GM19043 (cell line): ENCODE results near the gene TEAD1.

Experiments
- ATAC-seq: cut with Tn5 transposase; IDR thresholded peaks from one replicate; pipeline ENCODE4 v1.9.1; 2021; ENCODE audit warnings: low read depth; ENCODE audit not compliant: unreplicated experiment

The TEAD1 gene

DNA sequence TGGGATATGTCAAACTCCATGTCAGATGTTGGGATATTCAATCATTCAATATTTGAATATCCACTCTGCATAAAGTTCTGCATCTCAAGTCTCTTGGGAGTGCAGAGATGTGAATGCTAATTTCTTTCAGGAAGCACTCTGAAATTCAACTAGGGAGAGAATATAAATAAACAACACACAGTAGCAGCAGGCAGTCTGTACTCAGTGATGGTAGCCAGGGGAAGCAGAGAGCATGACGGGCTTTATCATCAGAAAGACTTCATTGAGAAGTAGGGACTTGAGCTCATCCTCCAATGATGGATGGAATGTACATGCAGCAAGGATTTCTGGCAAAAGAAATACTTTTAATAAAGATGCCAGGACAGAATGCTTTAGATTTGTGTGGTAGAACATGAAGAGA is 9.8 kb upstream of the TEAD1 start:
- no peak for ATAC-seq

DNA sequence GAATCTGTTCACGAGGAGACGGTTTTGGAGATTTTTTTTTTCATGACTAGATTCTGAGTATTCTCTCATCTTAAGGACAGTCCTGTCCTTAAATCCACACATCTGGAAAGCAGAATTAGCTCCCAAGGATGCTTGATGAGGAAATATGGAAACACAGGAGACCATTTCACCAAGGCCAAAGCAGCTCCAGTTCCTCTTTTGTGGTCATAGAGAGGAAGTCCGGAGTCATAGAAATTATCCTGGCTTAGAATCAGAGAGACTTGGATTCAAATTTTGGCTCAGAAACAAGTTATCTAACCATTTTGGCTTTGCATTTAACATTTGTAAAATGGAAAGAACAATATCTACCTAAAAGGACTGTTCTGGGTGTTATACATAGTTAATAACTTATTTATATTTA is 7.3 kb upstream of the TEAD1 start:
- no peak for ATAC-seq

DNA sequence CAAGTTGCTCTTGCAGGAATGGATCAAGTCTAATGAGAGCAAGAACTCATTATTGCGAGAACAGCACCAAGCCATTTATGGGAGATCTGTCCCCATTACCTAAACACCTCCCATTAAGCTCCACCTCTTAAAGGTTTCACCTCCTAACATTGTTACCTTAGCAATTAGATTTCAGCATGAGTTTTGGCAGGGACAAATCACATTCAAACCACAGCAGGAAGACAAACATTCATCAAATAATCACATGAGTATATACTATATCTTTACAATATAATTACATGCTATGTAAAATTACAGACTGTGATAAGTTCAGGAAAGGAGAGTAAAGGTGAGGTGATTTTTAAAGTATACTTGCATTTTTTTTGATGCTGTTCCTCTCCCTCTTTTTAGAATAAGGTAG is 6.6 kb upstream of the TEAD1 start:
- ATAC-seq, result no peak

- no peak for ATAC-seq
These were observed 6.1 kb upstream of the TEAD1 start for GRCh38 chr11:12668166-12668565.

DNA sequence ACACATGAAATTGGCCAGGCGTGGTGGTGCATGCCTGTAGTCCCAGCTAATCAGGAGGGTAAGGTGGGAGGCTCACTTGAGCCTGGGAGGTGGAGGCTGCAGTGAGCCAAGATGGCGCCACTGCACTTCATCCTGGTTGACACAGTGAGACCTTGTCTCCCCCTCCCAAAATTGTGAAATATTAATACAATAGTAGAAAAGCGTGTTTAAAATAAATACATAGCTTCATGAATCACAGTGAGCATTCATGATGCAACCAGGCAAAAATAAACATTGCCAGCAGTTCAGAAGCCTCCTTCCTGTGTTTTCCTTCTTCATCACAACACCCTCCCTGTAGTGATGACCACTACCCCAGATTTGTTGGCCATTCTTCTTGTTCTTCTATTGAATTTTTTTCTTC is 4.3 kb upstream of the TEAD1 start:
- no peak for ATAC-seq

- no peak for ATAC-seq
These were observed 2.9 kb upstream of the TEAD1 start for GRCh38 chr11:12671370-12671769.

GRCh38 chr11:12673601-12673923 is 659 bp upstream of the TEAD1 start:
- no peak for ATAC-seq

DNA sequence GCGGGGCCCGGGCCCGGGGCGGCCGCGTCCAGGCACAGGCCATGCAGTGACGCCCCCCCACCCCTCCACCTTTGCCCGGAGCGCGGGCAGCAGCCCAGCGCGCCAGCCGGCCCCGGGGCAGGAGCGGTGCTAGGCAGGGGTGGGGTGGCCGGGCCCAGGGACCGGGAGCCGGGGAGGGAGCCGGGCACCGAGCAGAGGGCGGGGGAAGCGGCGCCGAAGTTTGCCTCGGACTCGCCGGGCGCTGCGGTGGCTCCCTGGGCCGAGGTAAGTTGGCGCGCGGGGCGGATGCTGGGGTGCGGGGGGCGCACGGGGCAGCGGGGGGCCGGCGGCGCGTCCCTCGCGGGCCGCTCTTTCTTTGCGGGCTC is 332 bp downstream of the TEAD1 start:
- no peak for ATAC-seq

- no peak for ATAC-seq
These were observed 895 bp downstream of the TEAD1 start for GRCh38 chr11:12674936-12675696.

DNA sequence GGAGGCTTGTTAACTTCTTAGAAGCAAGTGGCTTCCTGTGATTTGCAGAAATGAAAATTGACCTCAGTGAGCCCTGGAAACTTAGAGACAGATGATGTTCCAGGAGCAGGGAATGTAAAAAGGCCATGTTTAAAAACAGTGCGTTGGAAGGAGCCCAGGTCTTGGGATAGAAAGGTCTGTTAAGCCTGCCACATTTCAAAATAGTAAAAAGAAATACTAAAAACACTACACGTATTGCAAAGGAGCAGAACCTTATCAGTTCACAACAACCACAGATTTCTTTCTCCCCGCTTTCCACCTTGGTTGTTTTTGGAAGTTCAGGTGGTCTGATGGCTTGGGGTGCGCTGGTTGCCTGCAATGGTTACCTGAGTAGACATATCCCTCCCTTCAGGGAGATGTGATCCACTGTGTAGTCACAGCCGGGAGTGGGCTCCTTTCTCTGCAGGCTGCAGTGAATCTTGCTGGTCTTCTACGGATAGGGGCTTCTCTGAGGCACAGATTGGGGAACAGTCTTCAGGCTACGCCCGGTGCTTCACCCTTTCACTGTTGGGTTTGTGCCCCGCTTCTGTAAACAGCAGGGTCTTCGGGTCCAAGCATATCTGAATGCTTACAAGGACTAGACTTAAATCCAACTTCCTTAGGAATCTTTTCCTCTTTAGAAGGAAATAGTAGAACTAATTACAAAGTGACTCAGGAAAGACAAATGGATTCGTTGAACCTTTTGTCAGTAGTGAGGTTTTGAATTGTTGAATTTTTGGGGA is 1.9 kb downstream of the TEAD1 start:
- ATAC-seq, result no peak

DNA sequence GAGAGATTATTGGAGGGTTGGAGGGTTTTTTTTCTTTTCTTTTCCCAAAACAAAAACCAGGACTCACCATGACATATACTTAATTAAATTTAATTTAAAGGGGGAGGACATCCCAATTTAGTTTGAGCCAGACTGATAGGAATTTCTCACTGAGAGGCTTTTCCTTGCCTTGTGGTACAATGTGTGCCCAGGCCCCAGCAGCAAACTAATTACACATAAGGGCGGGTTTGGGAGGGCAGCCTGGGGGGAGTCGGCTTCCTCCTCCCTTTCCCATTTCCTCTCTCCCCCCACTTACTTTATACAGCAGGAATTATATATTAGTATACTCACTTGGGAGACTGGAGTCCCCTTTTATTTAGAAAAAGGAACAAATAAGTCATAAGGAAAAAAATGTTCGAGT is 2.9 kb downstream of the TEAD1 start:
- ATAC-seq, result no peak

- no peak for ATAC-seq
These were observed 3.9 kb downstream of the TEAD1 start for GRCh38 chr11:12678092-12678491.

DNA sequence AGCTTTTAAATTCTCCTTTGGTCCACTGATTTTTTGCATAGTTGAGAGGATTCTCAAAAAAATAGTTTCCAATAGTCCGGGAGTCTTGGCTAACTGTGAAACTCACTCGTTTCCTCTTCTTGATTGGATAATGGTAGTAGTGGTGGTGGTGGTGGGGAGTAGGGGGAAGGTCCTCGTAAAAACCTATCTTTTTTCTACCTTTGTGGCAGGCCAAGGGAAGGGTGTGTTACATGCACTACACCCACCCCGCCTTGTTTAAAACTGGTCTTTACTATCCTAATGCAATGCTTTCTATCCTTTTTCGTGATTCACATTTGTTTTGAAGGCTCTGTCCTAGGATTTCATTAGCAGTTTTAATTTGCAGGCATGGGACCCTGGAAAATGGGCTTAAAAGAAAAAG is 4.8 kb downstream of the TEAD1 start:
- no peak for ATAC-seq

DNA sequence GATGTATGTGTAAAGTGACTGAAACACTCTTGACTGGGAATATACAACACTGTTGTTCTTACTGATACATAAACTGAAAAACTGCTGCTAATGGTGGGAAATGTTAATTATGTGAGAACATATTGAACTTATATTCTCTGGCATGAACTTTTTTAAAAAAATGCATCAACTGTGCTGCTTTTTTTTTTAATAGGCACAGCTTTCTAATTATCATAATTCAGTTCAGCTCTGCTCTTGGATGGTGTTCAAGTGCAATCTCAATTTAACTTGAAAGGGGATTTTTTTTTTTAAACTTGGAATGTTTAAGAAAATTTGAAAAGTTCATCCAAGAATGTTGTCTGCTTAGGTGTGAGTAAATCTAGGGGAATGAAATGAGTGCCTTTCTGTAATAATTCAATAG is 5.2 kb downstream of the TEAD1 start:
- no peak for ATAC-seq

GRCh38 chr11:12680246-12680939 is 6.2 kb downstream of the TEAD1 start:
- no peak for ATAC-seq

GRCh38 chr11:12680940-12681258 is 6.7 kb downstream of the TEAD1 start:
- ATAC-seq, result no peak

- ATAC-seq, result no peak
These were observed 7.2 kb downstream of the TEAD1 start for GRCh38 chr11:12681466-12681865.

DNA sequence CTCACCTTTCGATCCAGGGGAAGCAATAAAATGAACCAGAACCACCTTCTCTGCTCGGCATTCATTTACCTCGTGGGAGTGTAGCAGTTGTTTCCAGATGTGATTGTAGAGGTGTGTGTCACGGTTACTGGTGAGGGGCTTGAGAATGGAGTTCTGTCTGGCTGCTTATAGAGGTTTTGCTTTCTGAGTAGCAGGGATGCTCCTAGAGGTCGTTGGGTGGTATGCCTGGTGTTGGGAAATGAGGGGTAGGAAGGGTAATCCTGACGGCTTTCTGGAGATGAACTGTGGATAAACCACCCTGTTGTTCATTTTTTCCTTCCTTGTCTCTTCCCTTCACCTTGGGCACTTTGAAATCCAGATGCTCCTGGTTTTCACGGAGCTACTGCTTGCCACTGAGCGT is 8.1 kb downstream of the TEAD1 start:
- no peak for ATAC-seq

- no peak for ATAC-seq
These were observed 8.7 kb downstream of the TEAD1 start for GRCh38 chr11:12682737-12683500.

GRCh38 chr11:12683874-12684273 is 9.7 kb downstream of the TEAD1 start:
- no peak for ATAC-seq

DNA sequence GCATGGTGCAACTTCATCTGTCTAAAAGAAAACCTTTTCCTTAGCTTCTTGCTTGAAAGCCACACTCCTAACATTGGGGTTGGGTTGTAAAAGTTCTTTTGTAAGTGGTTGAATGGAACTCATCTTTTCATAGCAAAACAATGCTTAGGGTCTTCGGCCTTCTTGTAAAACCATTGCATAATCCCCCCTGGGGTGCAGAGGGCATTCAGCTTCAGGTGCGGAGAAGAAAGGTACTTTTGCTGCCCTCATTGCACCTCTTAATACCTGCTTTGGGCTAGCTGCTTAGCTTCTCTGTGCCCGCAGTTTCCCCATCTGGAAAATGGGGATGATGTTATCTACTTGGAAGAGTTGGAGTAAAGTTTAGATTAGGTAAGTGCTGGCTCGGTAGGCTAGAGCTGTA is 10.1 kb downstream of the TEAD1 start:
- ATAC-seq, result no peak
